Kidney tubule cell (primary cell): ENCODE data around the gene PTPN22.

Source experiments
- DNase-seq: peaks from one replicate; pipeline ENCODE4 v3.0.0-alpha.2; 2018; ENCODE audit warnings: low spot score

PTPN22 gene

GRCh38 chr1:113871597-113872113, at the start of gene PTPN22:
PTPN22 (minus strand) TSS chr1:113871712.
- DNase-seq, result peak; percentile 84

- no peak for DNase-seq
Measured at GRCh38 chr1:113918243-113918642, 46.7 kb upstream of the PTPN22 start.

- DNase-seq, result peak; percentile 51
Measured at GRCh38 chr1:113917400-113918082, 46.0 kb upstream of the PTPN22 start.

GRCh38 chr1:113916974-113917373, 45.5 kb upstream of the PTPN22 start:
- no peak for DNase-seq

GRCh38 chr1:113913887-113914664, 42.6 kb upstream of the PTPN22 start:
- DNase-seq, result no peak

- DNase-seq, result no peak
Measured at GRCh38 chr1:113913312-113913668, 41.8 kb upstream of the PTPN22 start.

- peak; percentile 68 for DNase-seq
Measured at GRCh38 chr1:113912594-113913311, 41.2 kb upstream of the PTPN22 start.

GRCh38 chr1:113905435-113905861, 33.9 kb upstream of the PTPN22 start:
- DNase-seq, result peak; percentile 53

GRCh38 chr1:113904674-113905434, 33.3 kb upstream of the PTPN22 start, which contains the start of the genes AP4B1 and DCLRE1B:
AP4B1 (minus strand) TSS chr1:113904799; CDS start chr1:113904717, 82 bp downstream.
DCLRE1B (plus strand) TSS chr1:113905326; CDS start chr1:113905587, 261 bp downstream.
- DNase-seq, result peak; percentile 100

GRCh38 chr1:113904293-113904673, 32.8 kb upstream of the PTPN22 start:
- DNase-seq, result no peak

GRCh38 chr1:113903501-113904292, 32.2 kb upstream of the PTPN22 start:
- peak; percentile 17 for DNase-seq

- no peak for DNase-seq
Measured at GRCh38 chr1:113901191-113901590, 29.7 kb upstream of the PTPN22 start.

- no peak for DNase-seq
Measured at GRCh38 chr1:113899111-113899510, 27.6 kb upstream of the PTPN22 start.

- DNase-seq, result no peak
Measured at GRCh38 chr1:113898241-113898814, 26.8 kb upstream of the PTPN22 start.

GRCh38 chr1:113895961-113896360, 24.4 kb upstream of the PTPN22 start:
- DNase-seq, result no peak

GRCh38 chr1:113895098-113895497, 23.6 kb upstream of the PTPN22 start:
- no peak for DNase-seq

GRCh38 chr1:113893267-113893666, 21.8 kb upstream of the PTPN22 start:
- DNase-seq, result no peak

GRCh38 chr1:113891631-113892220, 20.2 kb upstream of the PTPN22 start:
- no peak for DNase-seq

GRCh38 chr1:113890816-113891215, 19.3 kb upstream of the PTPN22 start:
- no peak for DNase-seq
